ENCODE measurements around the gene VPS35L.

The VPS35L gene

GRCh38 chr16:19567560-19567959 lies 12.1 kb downstream of the VPS35L start:
- no peak for DNase-seq (ENCODE audit: extremely low read depth, insufficient read length)
- no peak for TF ChIP-seq CTCF (IDR thresholded peaks at IDR 0.05; ENCODE audit: insufficient read depth, low read length, poor library complexity, severe bottlenecking)
- peaks cover 9% of the 10 kb centered on the region for H3K36me3 ChIP-seq (ENCODE audit: control insufficient read depth, insufficient read depth, low read length)
- H3K4me3 ChIP-seq (replicated peaks; ENCODE audit: low read depth, low read length): no peak overlapping the region
- H3K27me3 ChIP-seq (replicated peaks; ENCODE audit: control insufficient read depth, insufficient read depth, low read length): no peaks in the 10 kb centered on the region

GRCh38 chr16:19573997-19574396 lies 18.5 kb downstream of the VPS35L start:
- DNase-seq (ENCODE audit: extremely low read depth, insufficient read length): no peak
- H3K27me3 ChIP-seq (replicated peaks; ENCODE audit: control insufficient read depth, insufficient read depth, low read length): no peaks in the 10 kb centered on the region
- H3K36me3 ChIP-seq (ENCODE audit: control insufficient read depth, insufficient read depth, low read length): peaks cover 17% of the 10 kb centered on the region
- no peak overlapping the region for H3K4me3 ChIP-seq (replicated peaks; ENCODE audit: low read depth, low read length)
- no peak for TF ChIP-seq CTCF (IDR thresholded peaks at IDR 0.05; ENCODE audit: insufficient read depth, low read length, poor library complexity, severe bottlenecking)

GRCh38 chr16:19574615-19575014 lies 19.1 kb downstream of the VPS35L start:
- no peak for DNase-seq (ENCODE audit: extremely low read depth, insufficient read length)
- H3K36me3 ChIP-seq (ENCODE audit: control insufficient read depth, insufficient read depth, low read length): peaks cover 14% of the 10 kb centered on the region
- no peak overlapping the region for H3K4me3 ChIP-seq (replicated peaks; ENCODE audit: low read depth, low read length)
- no peaks in the 10 kb centered on the region for H3K27me3 ChIP-seq (replicated peaks; ENCODE audit: control insufficient read depth, insufficient read depth, low read length)
- no peak for TF ChIP-seq CTCF (IDR thresholded peaks at IDR 0.05; ENCODE audit: insufficient read depth, low read length, poor library complexity, severe bottlenecking)

- peaks cover 21% of the 10 kb centered on the region for H3K36me3 ChIP-seq (ENCODE audit: control insufficient read depth, insufficient read depth, low read length)
- TF ChIP-seq CTCF (IDR thresholded peaks at IDR 0.05; ENCODE audit: insufficient read depth, low read length, poor library complexity, severe bottlenecking): no peak
These were observed 23.0 kb downstream of the VPS35L start for GRCh38 chr16:19578378-19578971.

DNA sequence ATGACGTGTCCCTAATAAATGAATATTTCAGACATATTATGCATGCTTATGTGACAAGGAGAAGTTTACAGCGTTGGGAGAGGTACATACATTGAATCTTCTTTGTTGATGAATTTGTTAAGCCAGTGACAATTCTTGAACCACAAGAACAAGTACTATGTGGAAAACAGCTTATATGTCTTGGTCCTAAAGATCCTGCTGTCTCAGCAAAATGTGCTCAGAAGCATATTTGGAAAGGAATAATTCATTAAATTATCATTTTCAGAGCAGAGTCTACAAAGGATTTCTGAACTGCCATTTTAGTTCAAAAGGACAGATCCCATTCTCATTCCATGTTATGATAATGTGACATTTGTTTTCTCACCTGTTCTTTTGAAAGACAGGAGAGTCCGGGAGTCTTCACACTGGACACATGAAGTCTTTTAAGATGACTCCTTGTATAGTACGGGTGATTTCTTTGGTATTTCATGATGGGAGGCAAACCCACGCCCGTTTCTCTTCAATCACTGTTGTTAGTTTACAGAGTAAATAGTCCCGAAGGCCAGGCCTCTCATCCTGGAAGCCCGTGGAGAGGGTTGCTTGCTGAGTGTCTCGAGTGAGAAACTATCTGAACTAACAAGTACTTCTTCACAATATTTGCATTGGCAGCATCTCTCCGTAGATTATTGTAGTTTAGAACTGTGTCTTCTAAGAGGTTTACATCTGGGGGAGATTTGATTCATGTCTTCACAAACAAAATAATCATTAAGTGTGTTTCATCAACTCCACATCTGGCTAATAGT lies 26.7 kb downstream of the VPS35L start:
- DNase-seq (ENCODE audit: extremely low read depth, insufficient read length): no peak
- Histone ChIP-seq H3K4me3 (replicated peaks; ENCODE audit: low read depth, low read length) (no peak overlapping the region), H3K27me3 (replicated peaks; ENCODE audit: control insufficient read depth, insufficient read depth, low read length) (no peaks in the 10 kb centered on the region), H3K36me3 (ENCODE audit: control insufficient read depth, insufficient read depth, low read length) (peaks cover 18% of the 10 kb centered on the region)
- no peak for TF ChIP-seq CTCF (IDR thresholded peaks at IDR 0.05; ENCODE audit: insufficient read depth, low read length, poor library complexity, severe bottlenecking)

More at GRCh38 chr16:19578378-19578971, 23.0 kb downstream of the VPS35L start:
- no peaks in the 10 kb centered on the region for H3K27me3 ChIP-seq (replicated peaks; ENCODE audit: control insufficient read depth, insufficient read depth, low read length)
- H3K4me3 ChIP-seq (replicated peaks; ENCODE audit: low read depth, low read length): no peak overlapping the region
- DNase-seq (ENCODE audit: extremely low read depth, insufficient read length): no peak
